ENCODE measurements around the gene HCFC2. TPM values are rescaled to one million over a fixed set of nuclear protein-coding genes. Genes with fewer than 3 reads are reported as not detected.

HCFC2 gene
- total and polyA plus RNA-seq, 2 of the 4 experiments (the other 2 are of a cell fraction), result 12.0 to 34.2 TPM

GRCh38 chr12:104150416-104150815, 86.1 kb downstream of the HCFC2 start:
- in situ Hi-C loops (cut with MboI; ENCODE audit: low sequenced_read_pairs), result no loop called here
- Histone ChIP-seq H4K20me1 (ENCODE audit: insufficient read depth, low read length) (no peaks in the 10 kb centered on the region), H3K18ac (ENCODE audit: low read depth, low read length) (no peak overlapping the region), H3K79me1 (ENCODE audit: low read depth in 1 of 2, low read length in 2 of 2) (no peaks in the 10 kb centered on the region), H3K36me3 (ENCODE audit: control insufficient read depth, insufficient read depth, low read length) (no peaks in the 10 kb centered on the region), H2BK5ac (ENCODE audit: low read depth, low read length, poor library complexity, severe bottlenecking) (no peak overlapping the region), H3K4ac (ENCODE audit: low read depth, low read length) (no peak overlapping the region), H4K91ac (ENCODE audit: insufficient read depth, low read depth, low read length) (no peak overlapping the region), H3K14ac (replicated peaks; ENCODE audit: low read depth, low read length) (no peak overlapping the region), H3K56ac (ENCODE audit: extremely low read depth, insufficient read depth, low read length) (no peak overlapping the region), H2BK15ac (ENCODE audit: low read depth, low read length) (no peak overlapping the region), H3K23ac (ENCODE audit: low read depth, low read length) (no peak overlapping the region), H3K9ac (ENCODE audit: low read depth, low read length) (no peak overlapping the region), H2AK5ac (ENCODE audit: low read depth, low read length) (no peak overlapping the region), H3K9me1 (ENCODE audit: insufficient read depth, low read length) (no peaks in the 10 kb centered on the region), H3K4me2 (ENCODE audit: low read depth, low read length) (no peak overlapping the region), H2BK120ac (ENCODE audit: low read depth, low read length) (no peak overlapping the region), H3K27me3 (ENCODE audit: control insufficient read depth, insufficient read depth, low read length) (peaks cover 2% of the 10 kb centered on the region; the same call in 1 of the 2 replicates), H3K4me1 (ENCODE audit: control insufficient read depth, insufficient read depth, low read length) (no peaks in the 10 kb centered on the region), H3K9me3 (ENCODE audit: control insufficient read depth, insufficient read depth, low read length) (no peaks in the 10 kb centered on the region), H3K27ac (ENCODE audit: insufficient read depth, low read length) (no peak overlapping the region), H2AK9ac (replicated peaks; ENCODE audit: low read depth, low read length, poor library complexity) (no peak overlapping the region), H3K4me3 (ENCODE audit: insufficient read depth, low read depth, low read length) (no peak overlapping the region), H4K8ac (ENCODE audit: low read depth in 2 of 2, low read length in 2 of 2) (no peak overlapping the region), H2BK20ac (ENCODE audit: low read depth, low read length) (no peak overlapping the region), H2AFZ (replicated peaks; ENCODE audit: low read length, poor library complexity) (no peak overlapping the region), H4K5ac (ENCODE audit: low read depth, low read length) (no peak overlapping the region)
- 68% methylated on average over 6 of the region's 8 CpGs; no CpG with 5 or more reads in 1 of the 2 experiments for WGBS, 2 experiments (ENCODE audit: extremely low coverage in 2 of 2, insufficient read length in 1 of 2)
- dilution Hi-C loops (cut with HindIII; ENCODE audit: low sequenced_read_pairs, unreplicated experiment), result no loop called here
- CTCF ChIA-PET, result no interaction called here
- DNase-seq (no peak), ATAC-seq (ENCODE audit: low read depth) (no peak)
- intact Hi-C loops (cut with micrococcal nuclease), result no loop called here
- BruUV-seq (replicated peaks), result no TSS peak
- POLR2A ChIA-PET (ENCODE audit: unreplicated experiment), result no interaction called here
- no peak for TF ChIP-seq MXI1 (IDR thresholded peaks at IDR 0.05; ENCODE audit: borderline replicate concordance, low read depth, low read length)
- TF ChIP-seq NFE2L2 (IDR thresholded peaks at IDR 0.05; ENCODE audit: low read depth, low read length), result no peak

All from IMR-90 (cell line).